GM18909 (cell line): ENCODE measurements around the gene LYSET.
"Not testable (repeated sequence)": the region's sequence is repeated elsewhere in the genome, so short reads cannot be mapped to it uniquely, and the experiment has no call there.

ENCODE experiments used
- ATAC-seq: cut with Tn5 transposase; IDR thresholded peaks from one replicate; pipeline ENCODE4 v1.9.1; 2021; ENCODE audit warnings: mild to moderate bottlenecking; ENCODE audit not compliant: unreplicated experiment, poor library complexity

Gene LYSET

DNA sequence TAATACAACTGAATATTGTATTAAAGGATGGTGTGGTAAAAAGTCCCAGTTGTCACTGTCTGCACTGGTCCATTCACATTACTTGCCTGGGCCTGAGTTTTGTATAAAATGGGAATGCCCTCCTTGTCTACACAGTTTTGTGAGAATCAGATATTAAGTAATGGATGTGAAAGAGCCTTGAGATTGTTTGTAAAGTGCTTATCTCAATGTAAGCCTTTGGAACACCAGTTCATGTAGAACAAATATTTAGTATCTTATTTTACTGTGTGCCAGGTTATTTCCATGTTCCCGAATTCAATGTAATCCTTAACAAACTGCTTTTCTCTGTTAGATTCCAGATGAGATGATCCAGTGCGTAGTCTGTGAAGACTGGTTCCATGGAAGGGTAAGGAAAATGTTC, 29.5 kb downstream of the LYSET start:
- no peak for ATAC-seq

DNA sequence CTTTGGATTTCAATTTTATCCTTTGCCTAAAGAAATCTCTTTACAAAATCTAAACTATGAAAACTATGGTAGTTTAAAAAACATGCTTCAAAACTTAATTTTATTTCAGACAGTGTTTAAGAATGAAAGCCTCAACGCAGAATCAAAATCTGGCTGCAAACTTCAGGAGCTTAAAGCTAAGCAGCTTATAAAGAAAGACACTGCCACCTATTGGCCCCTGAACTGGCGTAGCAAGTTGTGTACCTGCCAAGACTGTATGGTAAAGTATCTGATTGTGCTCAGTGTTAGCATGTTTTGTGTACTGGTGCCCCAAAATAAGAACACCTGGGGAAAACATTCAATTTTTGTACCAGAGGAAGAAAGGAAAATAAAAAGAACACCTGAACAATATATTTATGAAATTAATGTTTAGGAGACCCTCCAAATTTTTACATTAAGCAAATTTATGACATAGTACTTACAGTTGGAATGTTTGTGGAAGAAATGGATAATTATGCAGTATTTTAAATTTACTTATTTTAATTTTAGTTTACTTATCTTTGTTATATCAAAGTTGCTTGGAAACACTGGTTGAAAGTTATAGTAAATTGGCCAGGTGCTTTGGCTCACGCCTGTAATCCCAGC, 34.1 kb downstream of the LYSET start:
- ATAC-seq = peak; percentile 57

- no peak for ATAC-seq
Observed at GRCh38 chr14:93220509-93220908, 35.4 kb downstream of the LYSET start.

- no peak for ATAC-seq
Observed at GRCh38 chr14:93223565-93223964, 38.4 kb downstream of the LYSET start.

- no peak for ATAC-seq
Observed at GRCh38 chr14:93228550-93228949, 43.4 kb downstream of the LYSET start.

- ATAC-seq = no peak
Observed at GRCh38 chr14:93230539-93230938, 45.4 kb downstream of the LYSET start.

DNA sequence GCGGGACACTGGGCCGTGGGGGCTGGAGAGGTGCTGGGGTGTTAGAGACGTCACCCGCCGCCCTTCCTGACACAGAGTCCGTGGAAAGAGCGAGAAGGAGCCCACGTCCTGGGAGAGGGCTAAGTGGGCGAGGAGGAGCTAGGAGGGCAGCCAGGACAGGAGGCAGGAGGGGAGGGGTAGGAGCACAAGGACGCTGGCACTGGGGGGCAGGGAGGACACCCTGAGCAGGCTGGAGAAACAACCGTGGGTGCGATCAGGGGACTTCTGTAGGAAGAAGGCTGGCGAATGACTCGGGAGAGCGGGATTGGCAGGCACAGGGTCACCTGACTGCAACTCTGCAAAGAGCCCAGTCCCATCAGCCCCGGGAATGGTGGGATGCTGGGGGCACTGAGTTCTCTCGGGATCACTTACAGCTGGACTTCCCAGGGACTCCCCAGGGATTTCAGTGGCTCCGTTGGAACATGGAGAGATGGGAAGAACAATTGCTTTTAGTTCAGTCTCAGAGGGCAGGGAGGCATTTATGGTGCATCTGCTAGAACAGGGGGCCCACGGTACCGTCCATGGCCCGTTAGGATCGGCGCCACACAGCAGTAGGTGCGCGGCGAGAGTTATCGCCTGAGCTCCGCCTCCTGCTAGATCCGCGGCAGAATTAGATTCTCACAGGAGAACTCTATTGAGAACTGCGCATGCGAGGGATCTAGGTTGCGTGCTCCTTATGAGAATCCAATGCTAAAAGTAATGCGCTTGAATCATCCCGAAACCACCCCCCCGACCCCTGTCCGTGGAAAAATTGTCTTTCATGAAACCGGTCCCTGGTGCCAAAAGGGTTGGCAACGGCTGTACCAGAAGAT, 46.2 kb downstream of the LYSET start:
- no peak for ATAC-seq

- ATAC-seq = no peak
Observed at GRCh38 chr14:93232159-93232558, 47.0 kb downstream of the LYSET start.

GRCh38 chr14:93233078-93233477, 48.0 kb downstream of the LYSET start:
- not testable (repeated sequence) for ATAC-seq

DNA sequence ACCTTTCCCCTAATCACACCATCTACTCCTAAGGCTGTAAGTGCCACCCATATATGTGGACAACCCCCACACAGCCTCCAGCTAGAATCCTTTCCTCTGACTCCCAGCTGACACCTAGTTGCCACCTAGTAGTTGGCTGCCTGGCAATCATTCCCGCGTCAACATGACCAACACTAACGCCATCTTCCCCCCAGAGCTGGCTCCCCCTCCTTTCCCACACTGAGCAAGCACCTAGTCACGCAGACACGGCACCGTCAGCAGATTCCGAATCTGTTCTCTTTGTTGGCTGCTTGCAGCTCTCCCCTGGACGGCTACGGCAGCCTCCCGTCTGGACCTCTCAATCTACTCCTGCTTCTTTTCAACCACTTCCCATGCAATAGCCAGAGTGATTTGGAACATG, 49.7 kb downstream of the LYSET start:
- ATAC-seq = no peak
